Caco-2 (cell line): ENCODE measurements around the gene OSBPL5. TPM values are rescaled to one million over a fixed set of nuclear protein-coding genes. Genes with fewer than 3 reads are reported as not detected.

Experiments used
- BruUV-seq: library from RNA; stranded (reverse); fragments of 400-500 nt; replicated peaks from 2 replicates; lab custom pipeline; 2021; lab: Mats Ljungman, UMichigan
- CTCF ChIA-PET: fragments of 300-600 bp; sonication (Branson Sonifier 250); formaldehyde crosslinking; loops from one replicate; lab custom pipeline; 2022; ENCODE audit warnings: antibody characterized with exemption; lab: Charles Lee
- POLR2A ChIA-PET: fragments of 300-600 bp; sonication (Branson Sonifier 250); formaldehyde crosslinking; loops from one replicate; lab custom pipeline; 2022; ENCODE audit warnings: antibody characterized with exemption; lab: Charles Lee
- DNase-seq, 2 experiments: peaks; one replicate each; pipeline versions ENCODE4 v3.0.0 to v3.0.0-alpha.2; 2020 to 2022
- H3K27me3 ChIP-seq: replicated peaks from 2 replicates; pipeline ENCODE4 v1.6.0; 2011; ENCODE audit warnings: low read length; ENCODE audit not compliant: control insufficient read depth, insufficient read depth
- H3K36me3 ChIP-seq: 2 replicates; pipeline ENCODE4 v1.5.1; 2011; ENCODE audit warnings: low read length; ENCODE audit not compliant: control insufficient read depth, insufficient read depth
- H3K4me1 ChIP-seq: fragments of 250-450 bp; sonication (Bioruptor Pico); 2 replicates; pipeline ENCODE4 v1.5.1; 2020; ENCODE audit warnings: mild to moderate bottlenecking
- H3K4me3 ChIP-seq: 2 replicates; pipeline ENCODE4 v1.5.1; 2011; ENCODE audit warnings: low read depth, mild to moderate bottlenecking, control low read depth, low read length
- H3K9me3 ChIP-seq: fragments of 250-450 bp; sonication (Bioruptor Pico); 2 replicates; pipeline ENCODE4 v1.5.1; 2020; ENCODE audit warnings: mild to moderate bottlenecking, moderate library complexity
- H3K27ac Mint-ChIP-seq: one replicate; pipeline ENCODE4 v1.8.0; 2022; ENCODE audit warnings: mixed read lengths; ENCODE audit not compliant: unreplicated experiment
- H3K27me3 Mint-ChIP-seq: one replicate; pipeline ENCODE4 v1.8.0; 2022; ENCODE audit warnings: mixed read lengths; ENCODE audit not compliant: insufficient read depth, unreplicated experiment
- H3K36me3 Mint-ChIP-seq: one replicate; pipeline ENCODE4 v1.8.0; 2022; ENCODE audit warnings: mild to moderate bottlenecking, mixed read lengths; ENCODE audit not compliant: insufficient read depth, unreplicated experiment
- H3K4me1 Mint-ChIP-seq: one replicate; pipeline ENCODE4 v1.8.0; 2022; ENCODE audit warnings: low read depth, mixed read lengths; ENCODE audit not compliant: unreplicated experiment
- H3K4me3 Mint-ChIP-seq: one replicate; pipeline ENCODE4 v1.8.0; 2022; ENCODE audit warnings: mild to moderate bottlenecking, moderate library complexity, mixed read lengths; ENCODE audit not compliant: unreplicated experiment
- H3K9me3 Mint-ChIP-seq: one replicate; pipeline ENCODE4 v1.8.0; 2022; ENCODE audit warnings: mixed read lengths; ENCODE audit not compliant: unreplicated experiment
- intact Hi-C: fragments of 100-400 bp; cut with micrococcal nuclease; formaldehyde crosslinking; loops from one replicate; pipeline ENCODE4 v1.10.0; 2022; ENCODE audit not compliant: unreplicated experiment
- total RNA-seq: library from RNA; stranded (reverse); gene quantifications from 2 replicates; pipeline ENCODE4 v1.2.3, GENCODE V29; 2022
- TF ChIP-seq, protein P1 (sequence below), 2 experiments: fragments of 200-600 bp in 1 of 2; IDR thresholded peaks; 1 replicate in 1 of 2; 2 replicates in 1 of 2; pipeline versions ENCODE4 v1.5.1 to v1.8.0; 2011 to 2022; ENCODE audit warnings: antibody characterized with exemption in 1 of 2, control low read depth in 1 of 2, inconsistent platforms in 1 of 2, low read depth in 1 of 2, low read length in 1 of 2, mild to moderate bottlenecking in 1 of 2, moderate library complexity in 1 of 2; ENCODE audit not compliant: insufficient read depth in 1 of 2, severe bottlenecking in 1 of 2, unreplicated experiment in 1 of 2

Gene OSBPL5
- total RNA-seq, 1 experiment from 2014 or later: 4.9 TPM

DNA sequence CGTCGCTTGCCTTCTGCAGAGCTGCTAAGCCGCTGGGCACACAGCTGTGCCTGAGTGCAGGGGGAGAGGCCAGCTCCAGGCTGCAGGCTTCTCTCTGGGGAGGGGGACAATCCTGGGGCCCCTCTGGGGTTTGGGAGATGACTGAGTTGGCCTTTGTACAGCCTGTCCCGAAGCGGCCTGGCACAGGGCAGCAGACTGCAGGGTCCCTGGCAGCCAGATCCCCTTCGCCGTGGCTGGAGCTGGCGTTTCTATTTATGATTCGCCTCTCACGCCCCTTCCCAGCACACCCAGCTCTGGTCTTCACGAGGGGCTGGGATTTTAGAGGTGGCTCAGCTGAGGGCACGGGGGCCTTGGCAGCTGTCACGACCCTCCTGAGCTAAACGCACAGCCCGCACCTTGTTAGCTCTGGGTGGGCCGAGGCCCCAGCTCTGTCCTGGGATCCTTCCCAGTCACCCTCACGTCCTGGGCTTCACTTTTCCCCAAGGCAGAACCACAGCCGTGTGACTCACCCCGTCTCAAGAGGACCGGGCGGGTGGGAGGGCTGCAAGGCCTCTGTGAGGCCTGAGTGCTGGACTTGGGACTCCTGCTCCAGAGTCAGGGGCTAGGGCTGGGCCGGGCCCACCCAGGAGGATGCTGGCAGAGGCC, 18.4 kb downstream of the OSBPL5 start:
- TF ChIP-seq, protein P1, sequence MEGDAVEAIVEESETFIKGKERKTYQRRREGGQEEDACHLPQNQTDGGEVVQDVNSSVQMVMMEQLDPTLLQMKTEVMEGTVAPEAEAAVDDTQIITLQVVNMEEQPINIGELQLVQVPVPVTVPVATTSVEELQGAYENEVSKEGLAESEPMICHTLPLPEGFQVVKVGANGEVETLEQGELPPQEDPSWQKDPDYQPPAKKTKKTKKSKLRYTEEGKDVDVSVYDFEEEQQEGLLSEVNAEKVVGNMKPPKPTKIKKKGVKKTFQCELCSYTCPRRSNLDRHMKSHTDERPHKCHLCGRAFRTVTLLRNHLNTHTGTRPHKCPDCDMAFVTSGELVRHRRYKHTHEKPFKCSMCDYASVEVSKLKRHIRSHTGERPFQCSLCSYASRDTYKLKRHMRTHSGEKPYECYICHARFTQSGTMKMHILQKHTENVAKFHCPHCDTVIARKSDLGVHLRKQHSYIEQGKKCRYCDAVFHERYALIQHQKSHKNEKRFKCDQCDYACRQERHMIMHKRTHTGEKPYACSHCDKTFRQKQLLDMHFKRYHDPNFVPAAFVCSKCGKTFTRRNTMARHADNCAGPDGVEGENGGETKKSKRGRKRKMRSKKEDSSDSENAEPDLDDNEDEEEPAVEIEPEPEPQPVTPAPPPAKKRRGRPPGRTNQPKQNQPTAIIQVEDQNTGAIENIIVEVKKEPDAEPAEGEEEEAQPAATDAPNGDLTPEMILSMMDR (IDR thresholded peaks at IDR 0.05; ENCODE audit: insufficient read depth in 1 of 2, low read depth in 1 of 2, low read length in 1 of 2, severe bottlenecking in 1 of 2, unreplicated experiment in 1 of 2): no peak
- Mint-ChIP-seq H3K9me3 (no peaks in the 10 kb centered on the region), H3K4me3 (no peak overlapping the region), H3K27ac (no peak overlapping the region), H3K36me3 (peaks cover 4% of the 10 kb centered on the region), H3K4me1 (peaks cover 17% of the 10 kb centered on the region), H3K27me3 (peaks cover 8% of the 10 kb centered on the region)
- Histone ChIP-seq H3K4me3 (no peak overlapping the region), H3K9me3 (no peaks in the 10 kb centered on the region), H3K27me3 (no peaks in the 10 kb centered on the region), H3K36me3 (no peaks in the 10 kb centered on the region), H3K4me1 (peaks cover 22% of the 10 kb centered on the region)
- POLR2A ChIA-PET: no interaction called here
- intact Hi-C loops: no loop called here
- no TSS peak for BruUV-seq
- CTCF ChIA-PET: no interaction called here
- DNase-seq: no peak

DNA sequence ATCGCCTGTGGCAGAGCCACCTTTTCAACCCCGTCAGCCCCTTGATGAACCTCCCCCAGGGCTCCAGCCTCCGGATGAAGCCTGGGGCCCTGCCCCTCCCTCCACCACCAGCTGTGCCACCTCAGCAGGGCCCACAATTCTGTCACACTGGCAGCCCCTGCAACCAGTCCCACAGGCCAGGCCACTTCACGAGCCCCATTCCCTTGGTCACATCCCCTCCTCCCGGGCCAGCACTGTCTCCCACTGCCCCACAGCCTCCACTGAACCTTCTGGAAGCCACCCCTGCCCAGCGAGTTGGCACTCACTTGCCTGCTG, 19.9 kb downstream of the OSBPL5 start:
- H3K4me1 ChIP-seq: peaks cover 22% of the 10 kb centered on the region
- ChIA-PET POLR2A (no interaction called here), CTCF (no interaction called here)
- no peaks in the 10 kb centered on the region for H3K9me3 Mint-ChIP-seq
- no peak overlapping the region for H3K27ac Mint-ChIP-seq
- H3K36me3 ChIP-seq: no peaks in the 10 kb centered on the region
- H3K36me3 Mint-ChIP-seq: peaks cover 4% of the 10 kb centered on the region
- peaks cover 17% of the 10 kb centered on the region for H3K4me1 Mint-ChIP-seq
- no peaks in the 10 kb centered on the region for H3K27me3 ChIP-seq
- no peaks in the 10 kb centered on the region for H3K9me3 ChIP-seq
- peaks cover 4% of the 10 kb centered on the region for H3K27me3 Mint-ChIP-seq
- DNase-seq: no peak
- intact Hi-C loops: no loop called here
- no TSS peak for BruUV-seq
- TF ChIP-seq, protein P1 (IDR thresholded peaks at IDR 0.05; ENCODE audit: insufficient read depth in 1 of 2, low read depth in 1 of 2, low read length in 1 of 2, severe bottlenecking in 1 of 2, unreplicated experiment in 1 of 2): no peak
- H3K4me3 Mint-ChIP-seq: no peak overlapping the region
- H3K4me3 ChIP-seq: no peak overlapping the region

DNA sequence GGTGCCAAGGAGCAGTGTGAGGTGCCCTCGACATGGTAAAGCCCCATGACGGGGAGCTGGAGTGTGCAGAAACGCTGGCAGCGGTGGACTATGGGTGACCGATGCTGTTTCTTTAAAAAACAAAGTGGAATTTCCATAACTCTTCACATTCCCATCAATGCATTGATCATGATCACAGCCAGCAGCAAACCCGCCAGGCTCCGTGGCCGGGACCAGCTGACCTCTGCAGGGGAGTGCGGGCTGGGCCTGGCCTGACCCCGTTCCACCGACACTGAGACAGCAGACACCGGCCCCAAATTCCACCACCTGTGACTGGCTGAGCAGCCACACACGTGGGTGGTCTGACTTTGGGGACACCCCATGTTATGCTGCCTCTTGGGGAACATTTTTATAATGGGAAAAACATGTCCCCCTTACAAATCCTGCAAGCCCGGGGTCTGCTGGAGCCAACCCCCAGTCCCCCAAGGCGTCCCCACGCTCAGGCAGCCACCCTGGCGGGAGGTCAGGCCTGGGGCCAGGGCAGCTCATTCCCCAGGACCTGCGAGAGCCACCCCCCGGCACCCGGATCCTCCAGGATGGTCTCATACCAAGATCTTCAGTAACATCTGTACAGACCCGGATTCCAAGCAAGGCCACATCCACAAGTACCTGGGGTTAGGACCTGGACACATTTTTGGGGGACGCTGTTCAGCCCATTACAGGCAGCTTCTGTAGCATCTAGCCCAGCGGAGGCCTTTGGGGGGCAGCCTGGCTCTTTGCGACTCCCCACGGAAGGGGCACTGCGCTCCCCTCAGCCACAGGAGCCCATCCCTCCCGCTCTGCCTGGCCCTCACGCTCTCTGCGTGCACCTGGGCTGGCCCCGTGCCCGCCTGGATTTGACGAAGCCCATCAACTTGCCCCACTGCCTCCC, 20.6 kb downstream of the OSBPL5 start:
- peaks cover 13% of the 10 kb centered on the region for H3K4me1 Mint-ChIP-seq
- TF ChIP-seq, protein P1 (IDR thresholded peaks at IDR 0.05; ENCODE audit: insufficient read depth in 1 of 2, low read depth in 1 of 2, low read length in 1 of 2, severe bottlenecking in 1 of 2, unreplicated experiment in 1 of 2): no peak
- Histone ChIP-seq H3K36me3 (no peaks in the 10 kb centered on the region), H3K4me1 (peaks cover 19% of the 10 kb centered on the region), H3K4me3 (no peak overlapping the region), H3K27me3 (no peaks in the 10 kb centered on the region), H3K9me3 (no peaks in the 10 kb centered on the region)
- peaks cover 4% of the 10 kb centered on the region for H3K36me3 Mint-ChIP-seq
- H3K4me3 Mint-ChIP-seq: no peak overlapping the region
- ChIA-PET POLR2A (no interaction called here), CTCF (no interaction called here)
- intact Hi-C loops: no loop called here
- no peaks in the 10 kb centered on the region for H3K9me3 Mint-ChIP-seq
- BruUV-seq: no TSS peak
- no peak for DNase-seq
- H3K27ac Mint-ChIP-seq: no peak overlapping the region
- H3K27me3 Mint-ChIP-seq: peaks cover under 1% of the 10 kb centered on the region
